Keratinocyte (primary cell): ENCODE results near the gene DNAJA3. TPM values are rescaled to one million over a fixed set of nuclear protein-coding genes. Genes with fewer than 3 reads are reported as not detected.

ENCODE experiments used
- DNase-seq: peaks from one replicate; pipeline ENCODE4 v3.0.0-alpha.2; 2011; ENCODE audit warnings: low read depth, missing footprints, low spot score
- FAIRE-seq: peaks from 2 replicates; lab custom pipeline; 2011; peaks lifted over from hg19 to GRCh38; lab: Jason Lieb, UNC
- H2AFZ ChIP-seq: 2 replicates; pipeline ENCODE4 v1.6.0; 2012; ENCODE audit warnings: low read length, control low read depth, inconsistent platforms; ENCODE audit not compliant: control insufficient read depth
- H3K27ac ChIP-seq: 2 replicates; pipeline ENCODE4 v1.5.1; 2011; ENCODE audit warnings: low read length; ENCODE audit not compliant: control insufficient read depth, insufficient read depth
- H3K27me3 ChIP-seq: 3 replicates; pipeline ENCODE4 v1.6.0; 2011; ENCODE audit warnings: low read length; ENCODE audit not compliant: control insufficient read depth, insufficient read depth; ENCODE audit errors: extremely low read depth
- H3K36me3 ChIP-seq, 2 experiments: 2 replicates in 1 of 2; 3 replicates in 1 of 2; pipeline ENCODE4 v1.5.1; 2011; ENCODE audit warnings: low read length in 2 of 2, mild to moderate bottlenecking in 1 of 2; ENCODE audit not compliant: control insufficient read depth in 2 of 2, insufficient read depth in 2 of 2; ENCODE audit errors: extremely low read depth in 1 of 2
- H3K4me1 ChIP-seq: 3 replicates; pipeline ENCODE4 v1.5.1; 2011; ENCODE audit warnings: low read length; ENCODE audit not compliant: control insufficient read depth, insufficient read depth; ENCODE audit errors: extremely low read depth
- H3K4me2 ChIP-seq: 3 replicates; pipeline ENCODE4 v1.6.0; 2011; ENCODE audit warnings: low read depth, low read length; ENCODE audit not compliant: control insufficient read depth, insufficient read depth; ENCODE audit errors: extremely low read depth
- H3K4me3 ChIP-seq, 3 experiments: fragments of 200-600 bp in 1 of 3; sonication (generic) in 1 of 3; 2 replicates in 2 of 3; 3 replicates in 1 of 3; pipeline ENCODE4 v1.5.1; 2011 to 2016; ENCODE audit warnings: low read length in 3 of 3, mild to moderate bottlenecking in 3 of 3, control low read depth in 2 of 3, inconsistent platforms in 1 of 3, low read depth in 1 of 3, mixed read lengths in 1 of 3, mixed run types in 1 of 3, moderate library complexity in 1 of 3; ENCODE audit not compliant: control insufficient read depth in 2 of 3, insufficient read depth in 2 of 3; ENCODE audit errors: extremely low read depth in 1 of 3
- H3K79me2 ChIP-seq: 2 replicates; pipeline ENCODE4 v1.6.0; 2012; ENCODE audit warnings: low read length; ENCODE audit not compliant: control insufficient read depth, insufficient read depth
- H3K9ac ChIP-seq: 3 replicates; pipeline ENCODE4 v1.6.0; 2011; ENCODE audit warnings: low read length; ENCODE audit not compliant: control insufficient read depth, insufficient read depth; ENCODE audit errors: extremely low read depth
- H3K9me1 ChIP-seq: 3 replicates; pipeline ENCODE4 v1.6.0; 2011; ENCODE audit warnings: low read length; ENCODE audit not compliant: control insufficient read depth, insufficient read depth; ENCODE audit errors: extremely low read depth
- H3K9me3 ChIP-seq: 2 replicates; pipeline ENCODE4 v1.5.1; 2012; ENCODE audit warnings: low read depth, low read length; ENCODE audit not compliant: control insufficient read depth
- H4K20me1 ChIP-seq: 3 replicates; pipeline ENCODE4 v1.6.0; 2011; ENCODE audit warnings: low read length; ENCODE audit not compliant: control insufficient read depth, insufficient read depth; ENCODE audit errors: extremely low read depth
- CTCF ChIP-seq, 3 experiments: IDR thresholded peaks in 1 of 3; conservative IDR thresholded peaks in 1 of 3; optimal IDR thresholded peaks in 1 of 3; 2 replicates in 2 of 3; 3 replicates in 1 of 3; pipeline versions ENCODE3 to v1.5.1; 2011; ENCODE audit warnings: low read length in 3 of 3, mild to moderate bottlenecking in 3 of 3, moderate library complexity in 2 of 3, control low read depth in 1 of 3, inconsistent platforms in 1 of 3; ENCODE audit not compliant: insufficient read depth in 2 of 3; ENCODE audit errors: extremely low read depth in 1 of 3
- EZH2 ChIP-seq: IDR thresholded peaks from one replicate; pipeline ENCODE4 v1.6.1; 2012; ENCODE audit warnings: inconsistent platforms, mild to moderate bottlenecking, low read length, moderate library complexity
- dilution Hi-C: fragments of 300-500 bp; cut with MboI; formaldehyde crosslinking; loops from one replicate; pipeline ENCODE4 v1.7.0; 2020; ENCODE audit warnings: low sequenced_read_pairs; ENCODE audit not compliant: extremely low pct_ligation_motif_present
- polyA plus RNA-seq, 5 experiments: library from polyadenylated mRNA; depleted of rRNA in 3 of 5; stranded (reverse) in 3 of 5; stranded (forward) in 1 of 5; unstranded in 1 of 5; fragments of >200 nt; gene quantifications; 1 replicate in 1 of 5; 2 replicates in 3 of 5; 3 replicates in 1 of 5; pipeline versions ENCODE4 v1.2.1 to v1.2.3, GENCODE V29; 2011 to 2012; ENCODE audit warnings: missing spikeins in 2 of 5, low read depth in 1 of 5, low replicate concordance in 1 of 5

The DNAJA3 gene
- polyA plus RNA-seq, 1 donor (not counting 4 experiments of a cell fraction or from before 2014, with no cell fraction given), result 48.4 TPM

GRCh38 chr16:4403133-4403949 is 22.3 kb upstream of the DNAJA3 start:
- no peak overlapping the region for H3K27ac ChIP-seq
- H3K36me3 ChIP-seq, result peaks cover 20 to 37% of the 10 kb centered on the region in 2 experiments
- H3K27me3 ChIP-seq, result no peaks in the 10 kb centered on the region
- no peaks in the 10 kb centered on the region for H3K9me1 ChIP-seq
- H2AFZ ChIP-seq, result no peak overlapping the region
- DNase-seq (no peak), FAIRE-seq (no peak)
- no peak overlapping the region for H3K4me3 ChIP-seq
- no peak overlapping the region for H3K9ac ChIP-seq
- no peaks in the 10 kb centered on the region for H3K79me2 ChIP-seq
- no peaks in the 10 kb centered on the region for H3K9me3 ChIP-seq
- TF ChIP-seq EZH2 (no peak), CTCF (optimal IDR thresholded peaks at IDR 0.05 in 1 of 3, IDR thresholded peaks at IDR 0.05 in 1 of 3, conservative IDR thresholded peaks at IDR 0.05 in 1 of 3; ENCODE audit: extremely low read depth in 1 of 3, insufficient read depth in 2 of 3, low read length in 3 of 3) (no peak)
- no peaks in the 10 kb centered on the region for H4K20me1 ChIP-seq
- no peaks in the 10 kb centered on the region for H3K4me1 ChIP-seq
- no peak overlapping the region for H3K4me2 ChIP-seq
- dilution Hi-C loops, result no loop called here

DNA sequence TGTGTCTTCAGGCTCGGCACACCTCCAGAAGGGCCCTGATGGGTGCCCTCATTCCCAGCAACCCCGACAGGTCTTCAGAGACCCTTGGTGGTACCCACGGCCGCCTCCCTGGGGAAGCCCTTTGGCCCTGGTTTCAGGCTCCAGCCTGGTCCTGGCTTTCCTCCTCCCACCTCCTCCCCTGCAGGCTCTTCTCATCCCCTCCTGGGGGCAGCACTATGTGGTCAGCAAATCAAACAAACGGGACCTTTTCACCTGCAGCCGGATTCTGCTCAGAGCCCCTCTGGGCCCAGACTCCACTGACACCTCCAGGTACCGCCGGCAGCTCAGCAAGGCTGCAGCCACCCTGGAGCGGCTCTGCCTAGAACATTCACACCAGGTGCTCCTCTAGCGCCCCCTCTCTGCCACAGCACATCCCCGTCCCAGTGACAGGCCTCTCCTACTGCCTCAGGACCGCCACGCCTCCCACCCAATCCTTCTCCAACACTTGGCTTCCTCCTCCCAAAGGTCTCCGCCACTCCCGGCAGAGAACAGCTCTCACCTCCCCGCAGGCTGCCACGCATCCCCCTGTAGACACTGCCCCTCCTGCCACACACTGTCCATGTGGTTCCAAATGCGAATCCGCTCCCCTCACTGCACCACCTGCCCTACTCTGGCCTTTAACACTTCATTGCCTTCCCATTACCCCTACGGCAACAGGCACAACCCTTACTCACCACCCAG is 21.3 kb upstream of the DNAJA3 start:
- dilution Hi-C loops, result no loop called here
- no peak overlapping the region for H3K9ac ChIP-seq
- no peaks in the 10 kb centered on the region for H3K9me1 ChIP-seq
- no peak for DNase-seq
- H3K9me3 ChIP-seq, result no peaks in the 10 kb centered on the region
- no peak for TF ChIP-seq EZH2
- peak; percentile 71 to 83 (median 80) for TF ChIP-seq CTCF (optimal IDR thresholded peaks at IDR 0.05 in 1 of 3, IDR thresholded peaks at IDR 0.05 in 1 of 3, conservative IDR thresholded peaks at IDR 0.05 in 1 of 3; ENCODE audit: extremely low read depth in 1 of 3, insufficient read depth in 2 of 3, low read length in 3 of 3)
- H4K20me1 ChIP-seq, result peaks cover 5% of the 10 kb centered on the region
- H3K36me3 ChIP-seq, result peaks cover 20 to 34% of the 10 kb centered on the region in 2 experiments
- H3K27ac ChIP-seq, result no peak overlapping the region
- H3K4me1 ChIP-seq, result peaks cover 7% of the 10 kb centered on the region
- no peak overlapping the region for H2AFZ ChIP-seq
- H3K27me3 ChIP-seq, result no peaks in the 10 kb centered on the region
- no peak overlapping the region for H3K4me2 ChIP-seq
- H3K79me2 ChIP-seq, result no peaks in the 10 kb centered on the region
- no peak for FAIRE-seq
- no peak overlapping the region for H3K4me3 ChIP-seq
